NAMALWA (cell line): ENCODE data around the gene RARRES1.
"Not testable (repeated sequence)": the region's sequence is repeated elsewhere in the genome, so short reads cannot be mapped to it uniquely, and the experiment has no call there.

Experiments
- DNase-seq: peaks from one replicate; pipeline ENCODE4 v3.0.0-alpha.2; 2015; ENCODE audit warnings: low spot score

RARRES1 gene

DNA sequence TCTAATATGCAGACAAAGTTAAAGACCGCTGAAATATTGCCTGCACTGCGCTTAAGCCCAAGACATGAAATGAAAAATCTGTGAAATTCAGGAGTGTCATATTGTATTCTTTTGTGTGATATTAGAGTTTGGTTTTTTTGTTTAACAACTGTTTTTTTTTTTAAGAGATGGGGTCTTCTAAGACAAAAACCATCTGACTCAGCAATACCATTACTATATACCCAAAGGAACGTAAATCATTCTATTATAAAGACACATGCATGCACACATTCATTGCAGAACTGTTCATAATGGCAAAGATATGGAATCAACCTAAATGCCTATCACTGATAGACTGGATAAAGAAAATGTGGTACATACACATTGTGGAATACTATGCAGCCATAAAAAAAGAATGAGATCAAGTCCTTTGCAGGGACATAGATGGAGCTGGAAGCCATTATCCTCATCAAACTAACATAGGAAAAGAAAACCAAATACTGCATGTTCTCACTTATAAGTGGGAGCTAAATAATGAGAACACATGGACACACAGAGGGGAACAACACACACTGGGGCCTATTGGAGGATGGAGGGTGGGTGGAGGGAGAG, 38.3 kb downstream of the RARRES1 start:
- not testable (repeated sequence) for DNase-seq

DNA sequence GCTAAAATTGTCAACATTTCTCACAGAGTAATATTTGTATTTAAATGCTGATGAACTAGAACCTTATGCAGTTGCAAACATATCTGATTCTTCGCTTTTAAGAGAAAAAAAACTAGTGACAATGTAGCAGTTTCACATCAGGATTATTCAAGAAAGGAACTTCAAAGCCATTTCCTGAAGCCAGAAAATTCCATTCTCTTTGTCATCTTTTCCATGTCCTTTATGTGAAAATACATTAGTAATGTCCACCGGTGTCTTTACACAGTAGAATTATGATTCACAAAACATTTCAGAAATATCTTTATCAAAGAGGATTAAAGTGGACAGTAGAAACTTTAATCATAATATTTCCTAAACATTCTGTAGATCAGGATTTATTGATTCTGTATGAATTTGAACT, 47.1 kb downstream of the RARRES1 start:
- DNase-seq = no peak

DNA sequence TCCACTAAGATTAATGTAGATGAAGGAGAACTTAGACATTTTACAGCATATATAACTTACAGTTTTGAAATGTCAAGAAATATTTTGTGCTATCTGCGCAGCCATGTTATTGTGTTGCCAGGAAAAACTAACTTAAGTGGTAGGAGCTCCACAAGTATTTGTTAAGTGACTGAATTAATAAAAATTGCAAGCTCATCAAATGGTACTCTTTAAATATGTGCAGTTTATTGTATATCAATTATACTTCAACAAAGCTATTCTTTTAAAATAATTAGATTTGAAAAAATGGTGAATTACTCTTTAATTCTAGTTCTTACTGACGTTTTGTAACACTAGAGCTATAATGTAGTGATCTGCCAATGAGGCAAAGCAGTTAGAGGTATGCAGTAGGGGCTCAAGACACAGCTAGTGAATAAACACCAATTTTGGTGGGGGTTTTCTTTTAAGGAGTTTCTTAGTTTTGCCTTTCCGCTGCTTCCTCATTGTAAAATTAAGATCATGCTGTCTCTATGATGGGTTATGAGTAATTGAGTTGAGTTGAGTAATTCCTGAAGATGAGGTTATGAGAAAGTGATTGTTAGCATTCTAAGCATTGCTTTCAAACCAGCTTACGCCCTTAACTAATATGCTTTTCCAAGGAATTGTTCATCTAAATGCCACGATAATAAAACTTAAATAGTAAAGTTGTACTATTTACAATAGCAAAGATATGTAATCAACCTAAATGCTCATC, 48.9 kb downstream of the RARRES1 start:
- no peak for DNase-seq

DNA sequence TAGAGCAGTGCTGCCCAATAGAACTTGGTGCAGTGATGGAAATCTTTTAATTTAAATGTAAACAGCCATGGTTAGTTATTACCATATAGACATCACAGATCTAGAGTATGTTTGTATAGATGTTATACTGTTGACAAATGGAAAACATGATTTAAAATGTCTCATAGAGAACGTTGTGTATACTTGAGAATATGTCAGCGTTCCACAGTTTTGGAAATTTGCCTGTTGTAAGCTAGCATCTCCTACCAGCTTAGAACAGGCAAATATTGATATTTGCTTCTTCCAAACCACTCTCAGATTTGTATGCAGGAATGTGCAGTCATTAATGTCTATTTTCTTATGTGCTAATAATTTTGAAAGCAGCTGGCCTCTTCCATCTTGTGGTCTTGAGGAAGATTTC, 51.4 kb downstream of the RARRES1 start:
- no peak for DNase-seq

DNA sequence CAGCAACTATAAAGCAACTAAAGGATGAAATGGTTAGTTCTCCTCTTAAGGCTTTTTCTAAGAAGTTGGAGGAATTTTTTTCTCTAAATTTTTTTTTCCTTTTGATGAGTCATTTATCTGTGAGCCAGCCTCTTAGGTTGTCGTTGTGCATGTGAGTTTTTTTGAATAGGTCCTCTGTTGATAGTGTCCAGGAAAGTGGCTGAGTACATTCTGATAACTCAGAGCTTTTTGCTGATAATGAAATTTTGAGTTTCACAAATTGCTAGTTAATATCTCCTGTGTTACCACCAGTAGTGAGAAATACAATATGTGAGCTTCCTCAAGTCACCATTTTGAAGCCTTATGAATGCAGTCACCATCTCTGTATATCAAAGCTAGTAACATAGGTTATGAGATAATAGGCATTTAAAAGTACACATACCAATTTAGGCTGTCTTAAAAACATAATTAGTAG, 52.7 kb downstream of the RARRES1 start:
- no peak for DNase-seq

DNA sequence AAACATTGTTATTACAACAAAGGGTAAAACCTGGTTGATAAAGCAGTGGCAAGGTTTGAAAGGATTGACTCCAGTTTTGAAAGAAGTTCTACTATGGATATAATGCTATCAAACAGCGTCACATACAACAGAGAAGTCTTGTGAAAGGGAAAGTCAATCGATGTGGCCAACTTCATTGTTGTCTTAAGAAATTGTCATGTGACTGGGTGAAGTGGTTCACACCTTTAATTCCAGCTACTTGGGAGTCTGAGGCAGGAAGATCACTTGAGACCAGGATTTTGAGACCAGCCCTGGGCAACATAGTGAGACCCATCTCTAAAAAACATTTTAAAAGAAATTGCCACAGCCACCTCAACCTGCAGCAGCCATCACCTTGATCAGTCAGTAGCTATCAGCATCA, 53.6 kb downstream of the RARRES1 start:
- DNase-seq = no peak

DNA sequence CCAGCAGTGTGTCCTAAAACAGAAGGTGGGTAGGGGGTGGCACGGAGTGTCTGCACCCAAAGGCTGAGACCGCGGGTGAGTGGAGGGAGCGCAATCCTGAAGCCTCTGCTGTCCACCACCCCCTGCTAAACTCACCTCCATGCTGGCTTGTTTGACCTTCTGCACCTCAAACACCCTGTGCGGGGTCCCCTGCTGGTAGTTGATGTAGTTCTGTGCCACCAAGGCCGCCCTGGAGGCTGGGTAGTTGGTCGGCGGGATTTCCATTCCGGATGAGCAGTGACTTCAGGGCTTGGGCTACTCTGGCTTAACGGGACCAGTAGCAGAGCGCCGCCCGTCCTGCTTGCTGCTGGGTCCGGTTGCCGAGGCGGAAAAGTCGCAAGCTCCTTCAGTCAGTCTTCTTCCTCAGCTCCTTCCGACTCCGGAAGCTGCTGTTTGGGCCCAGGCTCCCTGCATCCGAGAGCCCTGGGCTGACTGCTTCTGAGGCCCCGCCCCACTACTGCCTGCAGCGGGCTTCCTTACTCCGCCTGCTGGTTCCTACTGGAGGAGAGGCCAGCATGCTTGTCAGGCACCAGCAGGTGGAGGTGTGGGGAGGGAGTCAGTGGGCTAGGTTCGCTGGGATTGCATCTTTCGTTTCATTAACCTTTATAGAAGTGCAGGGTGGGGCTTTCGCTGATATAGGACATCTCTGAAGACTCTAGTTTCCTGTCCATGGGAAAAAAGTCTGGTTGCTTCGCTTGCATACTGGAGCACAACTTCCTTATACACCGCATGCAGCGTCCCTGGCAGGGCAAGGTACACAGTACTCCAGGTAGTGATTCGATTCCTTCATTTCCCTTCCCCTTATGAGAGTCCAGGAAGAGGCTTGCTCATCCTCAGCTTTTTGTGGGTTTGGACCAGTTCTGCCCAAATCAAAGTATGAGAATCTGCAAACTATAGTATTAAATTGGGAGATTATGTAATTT, 59.8 kb downstream of the RARRES1 start, which contains the start of gene LXN:
Gene LXN (minus strand): TSS at position 434 of the 962 bp plus-strand sequence. CDS start 170 bp downstream, at position 264.
- DNase-seq = no peak

DNA sequence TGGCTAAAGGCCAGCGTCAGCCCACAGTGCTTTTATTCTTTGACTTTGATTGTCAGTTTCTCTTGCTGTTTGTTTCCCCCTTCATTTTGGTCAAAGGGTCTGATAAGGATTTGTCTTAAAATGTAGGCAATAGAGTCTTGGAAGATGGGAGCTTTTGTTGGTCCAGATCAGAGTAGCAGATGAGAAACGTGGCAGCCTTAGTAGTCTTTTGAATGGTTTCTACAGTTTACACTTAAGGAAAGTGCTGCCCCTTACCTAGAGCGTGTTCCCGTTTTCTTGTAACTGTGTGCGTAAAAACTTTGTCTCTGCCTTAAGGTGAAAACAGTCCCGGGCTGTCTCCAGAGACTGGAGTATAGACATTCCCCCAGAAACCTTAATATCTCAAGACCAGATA, 60.4 kb downstream of the RARRES1 start:
- DNase-seq = no peak

DNA sequence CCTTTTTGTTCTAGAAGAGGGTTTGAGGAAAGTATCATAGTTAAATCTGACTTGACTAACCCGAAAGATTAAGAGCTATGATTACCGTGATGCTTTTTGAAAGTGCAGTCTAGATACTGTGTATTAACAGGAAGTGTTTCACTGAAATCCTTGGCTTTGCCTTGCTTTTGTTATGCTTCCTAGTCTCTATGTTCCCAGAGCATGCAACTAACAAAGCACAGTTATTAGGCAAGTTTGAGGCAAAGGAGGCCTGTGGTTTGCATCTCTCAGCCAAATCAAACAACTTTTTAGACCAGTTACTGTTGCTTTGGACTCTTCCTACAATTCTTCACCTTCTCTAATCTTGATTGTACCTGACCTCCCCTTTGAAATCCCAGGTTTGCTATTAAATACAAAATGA, 63.8 kb downstream of the RARRES1 start:
- DNase-seq = no peak

DNA sequence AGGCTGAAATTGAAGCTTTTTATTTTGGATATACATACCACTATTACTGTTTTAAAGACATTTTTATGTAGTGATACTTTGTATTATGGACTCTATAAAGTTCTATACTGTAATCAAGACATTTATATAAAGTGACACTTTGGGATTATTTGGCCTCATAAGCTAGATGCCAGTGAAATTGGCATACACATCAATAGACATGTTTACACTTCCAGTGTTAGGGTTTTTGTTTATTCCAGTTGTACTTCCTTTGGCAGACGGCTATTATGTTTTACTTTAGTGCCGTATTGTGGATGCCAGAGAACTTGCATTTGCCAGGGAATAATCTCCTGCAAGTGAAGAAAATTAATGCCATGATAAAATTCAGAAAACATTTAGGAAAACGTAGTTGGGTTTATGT, 65.8 kb downstream of the RARRES1 start:
- no peak for DNase-seq

DNA sequence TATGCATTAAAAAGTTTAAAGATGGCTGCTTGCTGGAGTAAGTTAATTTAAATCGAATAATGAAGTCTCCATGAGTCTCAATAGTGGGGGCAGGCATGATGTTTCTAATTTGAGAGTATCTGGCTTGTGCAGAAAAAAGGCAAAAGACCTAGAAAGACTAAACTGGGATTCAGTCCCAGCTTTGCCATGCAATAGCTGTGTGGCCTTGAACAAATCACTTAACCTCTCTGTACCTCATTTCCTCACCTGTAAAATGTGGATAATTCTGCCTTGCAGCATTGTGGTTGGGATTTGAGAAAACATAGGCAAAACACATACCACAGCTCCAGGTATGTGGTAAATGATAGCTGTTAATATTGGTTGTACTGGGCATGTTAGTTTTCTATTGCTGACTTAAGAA, 68.4 kb downstream of the RARRES1 start:
- no peak for DNase-seq

DNA sequence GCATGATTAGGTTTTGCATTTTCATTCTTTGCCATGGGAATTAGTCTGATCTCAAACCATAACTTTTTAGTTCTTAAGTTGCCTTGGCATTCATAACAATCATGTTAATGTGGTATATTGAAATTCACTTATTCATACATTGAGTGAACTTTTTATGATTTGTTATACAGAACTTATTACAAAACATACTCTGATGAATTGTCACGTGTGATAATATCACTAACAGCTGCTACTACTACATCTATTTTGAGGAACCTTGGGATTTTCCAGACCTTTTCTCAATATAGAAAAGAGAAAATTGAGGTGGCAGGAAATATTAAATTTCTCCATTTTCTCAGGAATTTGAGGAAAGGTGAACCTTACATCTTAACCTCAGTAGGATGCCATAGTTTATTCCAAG, 69.0 kb downstream of the RARRES1 start:
- no peak for DNase-seq

DNA sequence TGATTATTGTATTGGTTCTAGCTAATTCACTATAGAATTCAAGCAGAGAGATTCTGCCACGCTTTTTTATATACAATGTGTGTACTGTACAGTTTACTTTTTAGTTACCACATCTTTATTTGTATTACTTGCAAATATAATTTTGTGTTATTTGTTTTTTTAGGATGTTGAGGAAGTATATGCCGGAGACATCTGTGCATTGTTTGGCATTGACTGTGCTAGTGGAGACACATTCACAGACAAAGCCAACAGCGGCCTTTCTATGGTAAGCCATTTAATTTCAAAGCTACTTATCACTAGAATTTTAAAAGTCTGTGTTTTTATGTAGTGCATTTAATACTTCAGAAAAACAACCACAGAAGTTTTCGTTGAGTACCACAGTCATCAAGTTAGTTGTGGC, 71.5 kb downstream of the RARRES1 start:
- DNase-seq = no peak

DNA sequence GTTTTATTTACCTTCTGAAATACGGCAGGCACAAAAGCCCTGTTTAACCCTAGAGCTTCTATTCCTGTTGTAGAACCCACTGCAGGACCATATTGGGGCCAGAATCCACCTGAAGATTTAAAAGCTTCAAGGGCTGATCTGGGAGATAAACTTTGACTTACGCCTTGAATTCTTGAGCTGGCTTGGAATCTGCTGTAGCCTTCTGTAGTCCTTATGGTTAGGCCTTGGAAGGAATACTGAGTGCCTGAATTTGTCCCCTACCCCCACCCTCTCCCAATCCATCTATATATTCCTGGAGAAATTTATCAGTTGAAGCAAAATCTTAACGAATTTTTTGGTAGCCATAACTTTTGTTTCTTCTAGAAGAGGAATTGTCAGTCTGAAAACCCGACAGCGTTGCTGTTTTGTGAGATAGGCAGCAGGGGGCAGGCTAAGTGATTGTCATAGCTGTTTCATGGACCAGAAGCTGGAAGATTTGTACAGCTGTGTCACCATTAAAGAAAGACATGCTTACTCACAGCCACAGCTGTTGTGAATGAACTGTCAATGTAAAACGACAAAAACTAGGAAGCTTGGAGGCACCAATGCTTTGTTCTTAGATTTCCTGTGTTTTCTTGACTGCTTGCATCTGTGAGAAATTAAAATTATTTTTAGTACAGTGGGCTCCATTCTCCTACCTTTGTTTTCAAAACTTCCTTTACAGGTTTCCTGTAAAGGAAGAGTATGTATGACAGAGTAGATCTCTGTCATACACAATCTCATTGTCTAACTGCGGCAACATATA, 72.6 kb downstream of the RARRES1 start:
- peak; percentile 81 for DNase-seq

DNA sequence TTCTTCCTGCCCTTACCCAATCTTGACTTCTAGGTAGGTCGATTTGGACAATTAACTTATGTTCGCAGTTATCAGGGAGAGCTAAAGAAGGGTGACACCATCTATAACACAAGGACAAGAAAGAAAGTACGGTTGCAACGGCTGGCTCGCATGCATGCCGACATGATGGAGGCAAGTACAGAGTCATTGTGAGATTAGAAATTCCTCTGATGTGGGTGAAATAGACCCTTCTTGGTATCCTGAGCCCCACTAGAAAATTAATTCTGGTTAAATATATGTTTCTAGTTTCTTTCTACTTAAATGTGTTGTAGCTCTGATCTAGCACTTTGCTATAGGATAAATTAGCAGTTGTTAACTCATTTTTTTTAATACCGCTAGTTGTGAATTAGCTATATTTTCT, 73.4 kb downstream of the RARRES1 start:
- DNase-seq = no peak

DNA sequence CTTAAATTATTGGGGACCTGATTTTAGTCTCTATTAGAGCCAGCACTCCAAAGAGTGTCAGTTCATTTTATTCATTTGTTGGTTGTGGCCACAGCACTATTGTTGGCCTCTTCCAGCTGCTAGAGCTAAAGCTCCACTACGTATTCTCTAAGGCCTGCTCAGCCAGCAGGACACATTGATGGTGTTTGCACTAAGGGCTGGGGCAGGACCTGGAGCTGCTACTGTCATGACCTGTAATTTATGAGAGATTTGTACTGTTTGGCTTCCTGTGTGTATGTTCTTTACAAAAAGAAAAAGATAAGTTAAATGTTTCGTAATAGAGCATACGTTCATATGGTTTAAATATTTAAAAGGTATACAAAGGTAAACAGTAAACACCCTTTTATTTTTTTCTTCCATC, 79.8 kb downstream of the RARRES1 start:
- no peak for DNase-seq

DNA sequence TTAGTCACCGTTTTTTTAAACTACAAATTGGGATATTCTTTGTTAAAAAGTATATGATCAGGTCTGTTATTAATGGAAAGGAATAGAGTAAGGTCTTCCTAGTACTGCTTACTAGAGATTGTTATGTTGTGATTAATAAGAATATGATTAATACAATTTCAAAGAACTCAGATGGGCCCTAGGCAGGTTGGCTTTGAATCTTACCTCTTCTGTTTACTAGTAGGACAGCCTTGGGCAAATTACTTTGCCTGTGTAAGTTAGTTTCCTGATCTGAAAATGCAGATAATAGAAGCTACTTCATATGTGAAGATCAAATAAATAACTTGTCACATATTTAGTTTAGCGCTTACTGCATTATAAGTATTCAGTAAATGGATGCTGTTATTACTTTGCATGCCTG, 81.1 kb downstream of the RARRES1 start:
- DNase-seq = no peak

DNA sequence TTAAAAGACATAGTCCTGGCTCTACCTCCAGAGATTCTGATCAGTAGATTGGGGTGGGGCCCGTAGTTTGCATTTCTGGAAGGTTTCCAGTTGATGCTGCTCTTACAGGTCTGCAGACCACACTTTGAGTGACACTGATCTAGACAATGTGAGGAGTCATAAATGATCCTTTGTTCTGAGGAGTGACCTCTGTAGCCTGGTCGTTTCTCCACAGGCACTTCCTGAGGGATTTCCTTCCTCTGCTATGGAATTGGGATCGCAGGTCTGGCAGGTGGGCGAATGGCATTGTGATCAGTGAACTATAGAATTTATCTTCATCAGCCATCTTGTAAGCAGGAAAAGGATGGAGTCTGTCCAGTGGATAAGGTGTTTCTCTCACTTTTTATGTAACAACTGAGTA, 82.5 kb downstream of the RARRES1 start:
- DNase-seq = no peak
